ENCODE results near the gene XRCC4.
"Not testable (repeated sequence)": the region's sequence is repeated elsewhere in the genome, so short reads cannot be mapped to it uniquely, and the experiment has no call there.

Gene XRCC4

GRCh38 chr5:83184534-83184933 lies 107.2 kb downstream of the XRCC4 start:
- DNase-seq: no peak

GRCh38 chr5:83192947-83193346 lies 115.6 kb downstream of the XRCC4 start:
- DNase-seq: no peak

- peak; percentile 21 for DNase-seq
Observed at GRCh38 chr5:83197326-83197967, 120.1 kb downstream of the XRCC4 start.

- no peak for DNase-seq
Observed at GRCh38 chr5:83199126-83199525, 121.8 kb downstream of the XRCC4 start.

GRCh38 chr5:83204651-83205050 lies 127.3 kb downstream of the XRCC4 start:
- no peak for DNase-seq

GRCh38 chr5:83209963-83210362 lies 132.6 kb downstream of the XRCC4 start:
- DNase-seq: no peak

GRCh38 chr5:83219077-83219476 lies 141.7 kb downstream of the XRCC4 start:
- DNase-seq: no peak

GRCh38 chr5:83219495-83219894 lies 142.1 kb downstream of the XRCC4 start:
- DNase-seq: no peak

GRCh38 chr5:83220331-83220730 lies 143.0 kb downstream of the XRCC4 start:
- no peak for DNase-seq

- DNase-seq: no peak
Observed at GRCh38 chr5:83222906-83223305, 145.6 kb downstream of the XRCC4 start.

- DNase-seq: no peak
Observed at GRCh38 chr5:83227611-83228010, 150.3 kb downstream of the XRCC4 start.

- DNase-seq: no peak
Observed at GRCh38 chr5:83230511-83230910, 153.2 kb downstream of the XRCC4 start.

- DNase-seq: no peak
Observed at GRCh38 chr5:83244516-83244915, 167.2 kb downstream of the XRCC4 start.

GRCh38 chr5:83245037-83245436 lies 167.7 kb downstream of the XRCC4 start:
- DNase-seq: no peak

- no peak for DNase-seq
Observed at GRCh38 chr5:83246071-83246470, 168.7 kb downstream of the XRCC4 start.

GRCh38 chr5:83249156-83249555 lies 171.8 kb downstream of the XRCC4 start:
- no peak for DNase-seq

GRCh38 chr5:83251849-83252248 lies 174.5 kb downstream of the XRCC4 start:
- DNase-seq: no peak

GRCh38 chr5:83253720-83254119 lies 176.4 kb downstream of the XRCC4 start:
- DNase-seq: no peak

- DNase-seq: no peak
Observed at GRCh38 chr5:83255268-83255667, 177.9 kb downstream of the XRCC4 start.

- no peak for DNase-seq
Observed at GRCh38 chr5:83256091-83256780, 178.9 kb downstream of the XRCC4 start.

- not testable (repeated sequence) for DNase-seq
Observed at GRCh38 chr5:83257684-83258083, 180.3 kb downstream of the XRCC4 start.

- peak; percentile 47 for DNase-seq
Observed at GRCh38 chr5:83265318-83265717, 188.0 kb downstream of the XRCC4 start.

GRCh38 chr5:83270311-83270710 lies 193.0 kb downstream of the XRCC4 start:
- no peak for DNase-seq

GRCh38 chr5:83277154-83277553 lies 199.8 kb downstream of the XRCC4 start:
- no peak for DNase-seq

GRCh38 chr5:83277953-83278352 lies 200.6 kb downstream of the XRCC4 start:
- DNase-seq: no peak
